BE2C (cell line): Measurements from ENCODE around the gene SEC14L5.

Experiments
- DNase-seq: peaks from one replicate; pipeline ENCODE4 v3.0.0-alpha.2; 2020
- H3K27me3 ChIP-seq: fragments of 250-450 bp; sonication (Bioruptor Pico); 2 replicates; pipeline ENCODE4 v1.5.1; 2020; ENCODE audit warnings: mild to moderate bottlenecking
- H3K36me3 ChIP-seq: fragments of 250-450 bp; sonication (Bioruptor Pico); 2 replicates; pipeline ENCODE4 v1.5.1; 2020; ENCODE audit warnings: mild to moderate bottlenecking
- H3K4me1 ChIP-seq: fragments of 250-450 bp; sonication (Bioruptor Pico); 2 replicates; pipeline ENCODE4 v1.5.1; 2020
- H3K4me3 ChIP-seq: 2 replicates; pipeline ENCODE4 v1.5.1; 2011; ENCODE audit warnings: low read depth, low read length
- H3K9me3 ChIP-seq: fragments of 250-450 bp; sonication (Bioruptor Pico); 2 replicates; pipeline ENCODE4 v1.5.1; 2020
- TF ChIP-seq, protein P1 (sequence below): IDR thresholded peaks from 2 replicates; pipeline ENCODE4 v1.5.1; 2012; ENCODE audit warnings: mild to moderate bottlenecking, low read depth, low read length

Gene SEC14L5

DNA sequence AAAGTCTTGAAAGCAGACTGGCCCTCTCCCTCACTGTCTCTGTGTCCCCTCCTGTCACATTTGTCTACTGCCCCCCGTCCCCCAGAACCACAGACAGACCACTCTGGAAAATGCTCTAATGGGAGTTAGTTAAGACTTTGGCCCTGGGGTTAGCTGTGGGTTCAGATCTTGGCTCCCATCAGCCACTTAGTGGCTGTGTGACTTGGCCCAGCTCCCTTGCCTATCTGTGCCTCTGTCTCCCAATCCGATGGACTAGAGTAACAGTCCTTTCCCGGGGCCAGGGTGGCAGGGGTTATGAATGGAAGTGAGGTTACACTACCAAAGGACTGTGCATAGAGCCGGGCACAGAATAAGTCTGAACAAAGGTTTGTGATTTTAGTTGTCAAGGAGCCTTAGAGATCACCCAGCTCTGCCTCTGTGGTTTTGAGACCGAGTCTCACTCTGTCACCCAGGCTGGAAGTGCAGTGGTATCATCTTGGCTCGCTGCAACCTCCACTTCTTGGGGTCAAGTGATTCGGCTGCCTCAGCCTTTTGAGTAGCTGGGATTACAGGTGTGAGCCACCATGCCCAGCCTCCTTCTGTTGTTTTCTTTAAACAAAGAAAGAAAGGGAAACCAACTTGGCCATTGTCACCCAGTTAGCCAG, 44.9 kb upstream of the SEC14L5 start:
- no peaks in the 10 kb centered on the region for H3K9me3 ChIP-seq
- no peaks in the 10 kb centered on the region for H3K36me3 ChIP-seq
- no peaks in the 10 kb centered on the region for H3K4me1 ChIP-seq
- no peak overlapping the region for H3K4me3 ChIP-seq
- TF ChIP-seq, protein P1, sequence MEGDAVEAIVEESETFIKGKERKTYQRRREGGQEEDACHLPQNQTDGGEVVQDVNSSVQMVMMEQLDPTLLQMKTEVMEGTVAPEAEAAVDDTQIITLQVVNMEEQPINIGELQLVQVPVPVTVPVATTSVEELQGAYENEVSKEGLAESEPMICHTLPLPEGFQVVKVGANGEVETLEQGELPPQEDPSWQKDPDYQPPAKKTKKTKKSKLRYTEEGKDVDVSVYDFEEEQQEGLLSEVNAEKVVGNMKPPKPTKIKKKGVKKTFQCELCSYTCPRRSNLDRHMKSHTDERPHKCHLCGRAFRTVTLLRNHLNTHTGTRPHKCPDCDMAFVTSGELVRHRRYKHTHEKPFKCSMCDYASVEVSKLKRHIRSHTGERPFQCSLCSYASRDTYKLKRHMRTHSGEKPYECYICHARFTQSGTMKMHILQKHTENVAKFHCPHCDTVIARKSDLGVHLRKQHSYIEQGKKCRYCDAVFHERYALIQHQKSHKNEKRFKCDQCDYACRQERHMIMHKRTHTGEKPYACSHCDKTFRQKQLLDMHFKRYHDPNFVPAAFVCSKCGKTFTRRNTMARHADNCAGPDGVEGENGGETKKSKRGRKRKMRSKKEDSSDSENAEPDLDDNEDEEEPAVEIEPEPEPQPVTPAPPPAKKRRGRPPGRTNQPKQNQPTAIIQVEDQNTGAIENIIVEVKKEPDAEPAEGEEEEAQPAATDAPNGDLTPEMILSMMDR: no peak
- no peak for DNase-seq
- no peaks in the 10 kb centered on the region for H3K27me3 ChIP-seq

- Histone ChIP-seq H3K27me3 (no peaks in the 10 kb centered on the region), H3K36me3 (no peaks in the 10 kb centered on the region), H3K4me1 (no peaks in the 10 kb centered on the region), H3K9me3 (no peaks in the 10 kb centered on the region), H3K4me3 (no peak overlapping the region)
- TF ChIP-seq, protein P1: no peak
- no peak for DNase-seq
Measured at GRCh38 chr16:4913774-4914525, 44.2 kb upstream of the SEC14L5 start.

DNA sequence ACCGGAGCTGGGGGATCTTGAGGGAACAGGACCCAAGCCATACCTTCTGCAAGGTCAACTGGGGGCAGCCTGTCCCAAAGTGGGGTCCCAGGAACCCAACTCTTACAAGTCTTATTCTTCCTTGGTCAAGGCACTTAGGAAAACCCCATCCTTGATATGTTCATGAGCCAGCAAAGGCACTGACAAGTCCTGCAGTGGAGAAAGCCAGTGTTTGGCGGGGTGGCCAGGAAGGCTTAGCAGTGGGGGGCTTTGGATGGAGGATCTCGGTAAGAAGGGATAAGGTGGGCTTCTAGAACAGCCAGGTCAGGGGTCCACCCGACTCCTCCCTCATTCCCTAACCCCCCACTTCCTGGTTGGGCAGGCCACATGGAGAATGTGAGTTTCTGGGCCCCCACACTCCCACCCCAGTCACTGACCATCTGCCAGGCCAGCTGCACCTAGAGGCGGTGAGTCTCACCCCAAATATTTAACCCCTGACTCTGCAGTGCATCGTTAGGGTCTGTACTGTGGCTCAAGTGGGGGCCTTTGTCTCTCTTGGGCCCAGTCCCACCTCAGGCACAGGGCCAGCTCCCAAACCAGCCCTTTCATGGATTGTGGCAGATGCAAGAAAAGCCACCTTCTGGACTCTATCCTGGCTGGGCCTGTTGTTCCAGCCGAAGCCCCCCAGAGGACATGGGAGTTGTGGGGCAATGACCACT, 43.5 kb upstream of the SEC14L5 start:
- Histone ChIP-seq H3K4me1 (no peaks in the 10 kb centered on the region), H3K27me3 (no peaks in the 10 kb centered on the region), H3K9me3 (no peaks in the 10 kb centered on the region), H3K36me3 (no peaks in the 10 kb centered on the region), H3K4me3 (no peak overlapping the region)
- DNase-seq: no peak
- TF ChIP-seq, protein P1: no peak

DNA sequence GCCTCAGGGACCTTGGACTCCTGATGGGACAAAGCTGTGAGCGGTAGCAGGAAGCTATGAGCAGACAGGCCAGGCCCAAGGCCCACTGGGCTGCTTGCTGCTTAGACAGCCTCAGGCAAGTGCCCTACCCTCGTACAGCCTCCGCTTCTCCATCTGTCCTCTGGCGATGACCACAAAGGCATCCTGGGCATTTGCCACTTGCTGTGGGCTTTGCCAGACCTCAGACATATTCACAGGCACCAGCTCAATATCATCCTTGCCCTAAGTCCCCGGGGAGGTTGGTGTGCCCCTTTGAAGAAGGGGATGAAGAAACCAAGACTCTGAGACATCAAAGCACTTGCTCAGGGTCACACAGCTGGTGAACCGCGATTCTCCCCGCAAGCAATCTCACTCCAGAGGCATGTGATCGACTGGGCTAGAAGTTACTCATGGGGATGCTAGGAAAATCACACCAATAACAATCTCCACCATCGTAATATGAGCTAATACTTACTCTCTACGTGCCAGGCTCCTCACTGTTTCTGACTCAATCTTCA, 42.8 kb upstream of the SEC14L5 start:
- no peak overlapping the region for H3K4me3 ChIP-seq
- TF ChIP-seq, protein P1: no peak
- no peaks in the 10 kb centered on the region for H3K36me3 ChIP-seq
- no peak for DNase-seq
- no peaks in the 10 kb centered on the region for H3K4me1 ChIP-seq
- H3K27me3 ChIP-seq: no peaks in the 10 kb centered on the region
- no peaks in the 10 kb centered on the region for H3K9me3 ChIP-seq

GRCh38 chr16:4917117-4917516, 41.0 kb upstream of the SEC14L5 start:
- TF ChIP-seq, protein P1: no peak
- DNase-seq: no peak
- no peaks in the 10 kb centered on the region for H3K36me3 ChIP-seq
- no peak overlapping the region for H3K4me3 ChIP-seq
- no peaks in the 10 kb centered on the region for H3K27me3 ChIP-seq
- no peaks in the 10 kb centered on the region for H3K4me1 ChIP-seq
- H3K9me3 ChIP-seq: no peaks in the 10 kb centered on the region
